ENCODE results near the gene HDDC3.

The HDDC3 gene

DNA sequence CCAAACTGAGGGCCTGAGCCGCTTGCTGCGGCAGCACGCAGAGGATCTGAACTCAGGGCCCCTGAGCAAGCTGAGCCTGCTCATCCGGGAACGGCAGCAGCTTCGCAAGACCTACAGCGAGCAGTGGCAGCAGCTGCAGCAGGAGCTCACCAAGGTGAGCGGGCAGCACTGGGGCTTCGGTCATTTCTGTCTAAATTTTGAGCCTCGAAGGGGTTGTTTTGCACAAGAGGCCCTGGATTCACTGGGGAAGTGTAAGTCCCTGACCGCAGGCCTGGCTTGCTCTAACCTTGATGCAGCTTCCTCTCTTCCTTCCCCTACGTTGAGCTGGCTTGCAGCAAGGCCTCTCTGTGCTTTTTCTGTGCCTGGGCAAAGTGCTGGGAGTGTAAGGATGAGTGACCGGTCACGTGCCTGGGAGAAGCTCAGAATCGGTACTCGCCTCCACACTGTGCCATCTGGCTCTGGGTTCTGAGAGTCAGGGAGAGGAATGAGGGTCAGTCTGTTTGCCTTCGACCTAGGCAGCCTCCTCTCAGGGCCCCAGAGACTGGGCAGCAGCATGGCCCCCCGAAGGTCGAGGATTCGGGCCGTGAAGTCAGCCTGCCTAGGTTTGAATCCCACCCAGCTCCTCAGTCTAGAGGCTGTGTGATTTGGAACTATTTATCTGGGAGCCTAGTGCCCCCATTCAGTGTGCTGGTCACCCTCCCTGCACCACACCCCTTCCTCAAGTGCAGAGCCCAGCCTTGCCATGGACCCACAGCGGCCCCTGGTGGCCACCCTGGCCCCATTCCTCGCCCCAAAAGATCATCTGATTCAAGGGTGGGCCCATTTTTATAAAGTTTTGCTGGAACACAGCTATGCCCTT lies 46.7 kb downstream of the HDDC3 start:
- Histone ChIP-seq H3K27me3 (ENCODE audit: insufficient read depth, low read length) (no peaks in the 10 kb centered on the region), H3K27ac (ENCODE audit: low read depth, low read length) (no peak overlapping the region), H3K9me3 (ENCODE audit: insufficient read depth, low read depth, low read length) (no peaks in the 10 kb centered on the region), H3K36me3 (ENCODE audit: insufficient read depth, low read length) (0 out of 2 replicates have a peak, but pooled peaks cover 1% of the 10 kb centered on the region), H3K9ac (ENCODE audit: low read depth, low read length) (no peak overlapping the region), H3K4me3 (ENCODE audit: low read length) (no peak overlapping the region), H3K4me1 (ENCODE audit: insufficient read depth, low read length) (peaks cover 8% of the 10 kb centered on the region)
- WGBS = 74% methylated on average over 23 of the region's 23 CpGs

- WGBS = 65% methylated on average over 16 of the region's 16 CpGs
- Histone ChIP-seq H3K4me1 (ENCODE audit: insufficient read depth, low read length) (peaks cover 8% of the 10 kb centered on the region), H3K9ac (ENCODE audit: low read depth, low read length) (peak overlapping the region; percentile 67), H3K36me3 (ENCODE audit: insufficient read depth, low read length) (peaks cover 8% of the 10 kb centered on the region), H3K27me3 (ENCODE audit: insufficient read depth, low read length) (no peaks in the 10 kb centered on the region), H3K9me3 (ENCODE audit: insufficient read depth, low read depth, low read length) (no peaks in the 10 kb centered on the region), H3K4me3 (ENCODE audit: low read length) (peak overlapping the region; percentile 42), H3K27ac (ENCODE audit: low read depth, low read length) (peak overlapping the region; percentile 32; the same call in 1 of the 2 replicates)
These were observed 47.5 kb downstream of the HDDC3 start for GRCh38 chr15:90884719-90885431.

DNA sequence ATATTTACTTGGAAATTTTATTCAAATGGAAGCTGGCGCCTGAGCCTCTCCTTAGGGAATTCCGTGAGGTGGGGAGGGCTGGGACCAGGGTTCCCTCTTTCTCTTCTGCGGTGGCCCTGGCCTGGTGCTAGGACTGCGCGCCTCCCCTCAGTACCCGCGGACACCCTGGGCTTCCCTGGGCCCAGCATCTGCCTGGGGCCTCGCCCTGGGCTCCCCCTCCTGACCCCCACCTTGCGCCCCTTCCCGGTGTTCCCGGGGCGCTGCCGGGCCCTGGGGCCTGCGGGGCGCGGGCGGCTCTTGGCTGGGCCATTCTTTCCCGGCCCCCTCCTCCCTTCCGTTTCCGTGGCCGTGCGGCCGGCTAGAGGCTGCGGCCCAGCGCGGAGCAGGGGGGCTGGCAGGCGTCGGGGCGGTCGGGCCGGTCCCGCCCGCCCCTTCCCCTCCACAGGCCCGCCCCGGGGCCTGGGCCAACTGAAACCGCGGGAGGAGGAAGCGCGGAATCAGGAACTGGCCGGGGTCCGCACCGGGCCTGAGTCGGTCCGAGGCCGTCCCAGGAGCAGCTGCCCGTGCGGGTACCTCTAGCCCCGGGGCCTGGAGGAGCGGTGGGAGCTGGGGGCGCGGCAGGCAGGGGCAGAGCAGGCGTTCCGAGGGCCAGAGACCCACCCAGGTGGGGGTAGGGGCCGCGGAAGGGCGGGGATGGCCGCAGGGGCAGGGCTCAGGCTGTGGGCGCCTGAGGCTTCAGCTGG lies 48.2 kb downstream of the HDDC3 start, which contains the start of gene FES:
TSS of gene FES (plus strand) at position 529 of the 743 bp plus-strand sequence. CDS start 542 bp downstream, outside the sequence.
- Histone ChIP-seq H3K9ac (ENCODE audit: low read depth, low read length) (peak within 1 kb of the TSS; percentile 67), H3K4me3 (ENCODE audit: low read length) (peak within 1 kb of the TSS; percentile 42), H3K27me3 (ENCODE audit: insufficient read depth, low read length) (no peaks in the 10 kb centered on the region), H3K27ac (ENCODE audit: low read depth, low read length) (peak within 1 kb of the TSS; percentile 32; the same call in 1 of the 2 replicates), H3K9me3 (ENCODE audit: insufficient read depth, low read depth, low read length) (no peaks in the 10 kb centered on the region), H3K36me3 (ENCODE audit: insufficient read depth, low read length) (peaks cover 15% of the 10 kb centered on the region), H3K4me1 (ENCODE audit: insufficient read depth, low read length) (peaks cover 8% of the 10 kb centered on the region)
- WGBS = 6% methylated on average over 58 of the region's 58 CpGs

GRCh38 chr15:90883526-90883975 lies 48.8 kb downstream of the HDDC3 start:
- WGBS = 71% methylated on average over 7 of the region's 7 CpGs
- H3K4me1 ChIP-seq (ENCODE audit: insufficient read depth, low read length) = peaks cover 8% of the 10 kb centered on the region

GRCh38 chr15:90882781-90883525 lies 49.4 kb downstream of the HDDC3 start:
- no peaks in the 10 kb centered on the region for H3K9me3 ChIP-seq (ENCODE audit: insufficient read depth, low read depth, low read length)
- 94% methylated on average over 13 of the region's 13 CpGs for WGBS
- no peak overlapping the region for H3K4me3 ChIP-seq (ENCODE audit: low read length)
- peaks cover 8% of the 10 kb centered on the region for H3K4me1 ChIP-seq (ENCODE audit: insufficient read depth, low read length)
- no peak overlapping the region for H3K27ac ChIP-seq (ENCODE audit: low read depth, low read length)
- no peak overlapping the region for H3K9ac ChIP-seq (ENCODE audit: low read depth, low read length)
- H3K36me3 ChIP-seq (ENCODE audit: insufficient read depth, low read length) = peaks cover 27% of the 10 kb centered on the region
- H3K27me3 ChIP-seq (ENCODE audit: insufficient read depth, low read length) = no peaks in the 10 kb centered on the region

More at GRCh38 chr15:90883526-90883975, 48.8 kb downstream of the HDDC3 start:
- no peaks in the 10 kb centered on the region for H3K9me3 ChIP-seq (ENCODE audit: insufficient read depth, low read depth, low read length)
- H3K27ac ChIP-seq (ENCODE audit: low read depth, low read length) = peak overlapping the region; percentile 32; the same call in 1 of the 2 replicates
- H3K9ac ChIP-seq (ENCODE audit: low read depth, low read length) = peak overlapping the region; percentile 67
- peaks cover 21% of the 10 kb centered on the region for H3K36me3 ChIP-seq (ENCODE audit: insufficient read depth, low read length)
- H3K27me3 ChIP-seq (ENCODE audit: insufficient read depth, low read length) = no peaks in the 10 kb centered on the region
- peak overlapping the region; percentile 42 for H3K4me3 ChIP-seq (ENCODE audit: low read length)

DNA sequence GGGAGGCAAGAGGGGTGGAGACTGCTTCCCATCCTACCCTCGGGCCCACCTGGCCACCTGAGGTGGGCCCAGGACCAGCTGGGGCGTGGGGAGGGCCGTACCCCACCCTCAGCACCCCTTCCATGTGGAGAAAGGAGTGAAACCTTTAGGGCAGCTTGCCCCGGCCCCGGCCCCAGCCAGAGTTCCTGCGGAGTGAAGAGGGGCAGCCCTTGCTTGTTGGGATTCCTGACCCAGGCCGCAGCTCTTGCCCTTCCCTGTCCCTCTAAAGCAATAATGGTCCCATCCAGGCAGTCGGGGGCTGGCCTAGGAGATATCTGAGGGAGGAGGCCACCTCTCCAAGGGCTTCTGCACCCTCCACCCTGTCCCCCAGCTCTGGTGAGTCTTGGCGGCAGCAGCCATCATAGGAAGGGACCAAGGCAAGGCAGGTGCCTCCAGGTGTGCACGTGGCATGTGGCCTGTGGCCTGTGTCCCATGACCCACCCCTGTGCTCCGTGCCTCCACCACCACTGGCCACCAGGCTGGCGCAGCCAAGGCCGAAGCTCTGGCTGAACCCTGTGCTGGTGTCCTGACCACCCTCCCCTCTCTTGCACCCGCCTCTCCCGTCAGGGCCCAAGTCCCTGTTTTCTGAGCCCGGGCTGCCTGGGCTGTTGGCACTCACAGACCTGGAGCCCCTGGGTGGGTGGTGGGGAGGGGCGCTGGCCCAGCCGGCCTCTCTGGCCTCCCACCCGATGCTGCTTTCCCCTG lies 50.2 kb downstream of the HDDC3 start:
- peaks cover 8% of the 10 kb centered on the region for H3K4me1 ChIP-seq (ENCODE audit: insufficient read depth, low read length)
- no peak overlapping the region for H3K27ac ChIP-seq (ENCODE audit: low read depth, low read length)
- peaks cover 34% of the 10 kb centered on the region for H3K36me3 ChIP-seq (ENCODE audit: insufficient read depth, low read length)
- no peaks in the 10 kb centered on the region for H3K27me3 ChIP-seq (ENCODE audit: insufficient read depth, low read length)
- H3K4me3 ChIP-seq (ENCODE audit: low read length) = no peak overlapping the region
- no peak overlapping the region for H3K9ac ChIP-seq (ENCODE audit: low read depth, low read length)
- WGBS = 94% methylated on average over 19 of the region's 19 CpGs
- no peaks in the 10 kb centered on the region for H3K9me3 ChIP-seq (ENCODE audit: insufficient read depth, low read depth, low read length)

GRCh38 chr15:90881181-90881977 lies 51.0 kb downstream of the HDDC3 start:
- H3K27ac ChIP-seq (ENCODE audit: low read depth, low read length) = no peak overlapping the region
- H3K4me3 ChIP-seq (ENCODE audit: low read length) = no peak overlapping the region
- H3K36me3 ChIP-seq (ENCODE audit: insufficient read depth, low read length) = peaks cover 42% of the 10 kb centered on the region
- H3K4me1 ChIP-seq (ENCODE audit: insufficient read depth, low read length) = peaks cover 8% of the 10 kb centered on the region
- H3K9ac ChIP-seq (ENCODE audit: low read depth, low read length) = no peak overlapping the region
- WGBS = 92% methylated on average over 35 of the region's 35 CpGs
- H3K27me3 ChIP-seq (ENCODE audit: insufficient read depth, low read length) = no peaks in the 10 kb centered on the region
- H3K9me3 ChIP-seq (ENCODE audit: insufficient read depth, low read depth, low read length) = no peaks in the 10 kb centered on the region

DNA sequence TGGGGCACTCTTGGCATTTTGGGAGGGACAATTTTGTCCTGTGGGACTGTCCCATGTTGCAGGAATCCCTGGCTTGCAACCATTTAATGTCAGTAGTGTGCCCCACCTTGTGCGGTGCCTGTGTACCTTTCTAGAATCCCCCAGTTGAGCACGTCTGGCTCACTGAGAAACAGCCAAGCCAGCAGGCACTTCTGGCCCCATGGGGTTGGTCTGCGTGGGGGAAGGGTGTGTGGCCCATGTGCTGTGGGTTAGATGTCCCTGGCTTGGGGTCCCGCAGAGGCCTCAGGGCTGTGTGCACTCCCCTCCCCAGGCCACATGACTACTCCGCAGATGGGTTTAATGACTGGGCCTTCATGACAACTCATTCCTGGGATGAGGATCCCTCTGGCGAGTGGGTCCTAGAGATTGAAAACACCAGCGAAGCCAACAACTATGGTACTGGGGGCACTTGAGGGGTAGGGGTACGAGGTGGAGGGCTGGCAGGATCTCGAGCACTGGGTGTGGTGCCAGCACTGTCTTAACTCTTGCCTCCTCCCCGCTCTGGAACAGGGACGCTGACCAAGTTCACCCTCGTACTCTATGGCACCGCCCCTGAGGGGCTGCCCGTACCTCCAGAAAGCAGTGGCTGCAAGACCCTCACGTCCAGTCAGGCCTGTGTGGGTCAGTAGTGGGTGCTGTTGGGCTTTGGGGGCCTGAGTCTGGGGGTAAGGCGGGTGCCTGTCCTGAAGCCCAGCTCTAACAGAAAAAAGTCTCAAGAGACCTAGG lies 51.8 kb downstream of the HDDC3 start:
- Histone ChIP-seq H3K36me3 (ENCODE audit: insufficient read depth, low read length) (peaks cover 49% of the 10 kb centered on the region), H3K9ac (ENCODE audit: low read depth, low read length) (no peak overlapping the region), H3K9me3 (ENCODE audit: insufficient read depth, low read depth, low read length) (no peaks in the 10 kb centered on the region), H3K27ac (ENCODE audit: low read depth, low read length) (no peak overlapping the region), H3K4me1 (ENCODE audit: insufficient read depth, low read length) (peaks cover 4% of the 10 kb centered on the region), H3K4me3 (ENCODE audit: low read length) (no peak overlapping the region), H3K27me3 (ENCODE audit: insufficient read depth, low read length) (no peaks in the 10 kb centered on the region)
- WGBS = 94% methylated on average over 16 of the region's 16 CpGs

All from HUES64 (cell line).